ENCODE data around the gene ALOX5AP. TPM values are rescaled to one million over a fixed set of nuclear protein-coding genes. Genes with fewer than 3 reads are reported as not detected.

Gene ALOX5AP
- total and polyA plus RNA-seq, 5 donors, result 1.9 to 12.4 (median 7.9) TPM

DNA sequence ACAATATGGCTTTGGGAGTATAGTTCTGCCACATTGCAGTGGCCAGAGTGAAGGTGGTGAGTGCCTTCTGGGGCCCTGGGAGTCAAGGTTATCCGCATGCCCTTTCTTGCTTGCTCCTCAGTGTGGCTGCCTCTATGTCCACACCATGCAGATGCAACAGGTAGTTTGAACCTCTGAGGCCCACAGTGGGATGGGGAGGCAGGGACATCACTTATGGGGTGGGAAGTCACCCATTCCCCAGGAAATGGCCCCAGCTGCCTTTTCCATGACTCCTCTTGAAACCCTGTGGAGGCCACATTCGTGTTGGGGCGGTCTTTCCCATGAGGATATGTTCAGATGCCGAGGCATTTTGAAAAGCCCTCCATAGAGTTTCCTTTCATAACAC, 20.0 kb upstream of the ALOX5AP start:
- WGBS, result 80% methylated on average over 4 of the region's 4 CpGs
- ATAC-seq, result no peak

DNA sequence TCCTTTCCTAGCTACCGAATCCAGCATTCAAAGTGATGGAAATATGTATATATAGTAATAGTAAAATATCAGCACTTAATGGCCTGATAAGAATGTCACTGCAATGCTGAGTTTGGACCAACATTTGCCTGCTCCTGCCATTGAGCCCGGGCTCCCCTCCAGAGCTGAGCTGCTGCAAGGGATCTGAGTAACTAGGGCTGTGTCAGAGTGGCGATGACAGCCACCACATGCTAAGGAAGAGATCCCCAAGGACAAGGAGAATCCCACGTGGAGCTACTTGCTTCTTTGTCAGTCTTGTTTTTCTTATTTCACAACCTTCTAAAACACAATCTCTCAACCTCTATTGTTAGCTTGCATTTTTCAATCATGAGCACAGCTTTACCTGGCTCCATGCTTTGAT, 19.5 kb upstream of the ALOX5AP start:
- WGBS, result 44% methylated on average over 4 of the region's 4 CpGs
- no peak overlapping the region for H3K4me3 ChIP-seq (ENCODE audit: low read length)
- peaks cover 4% of the 10 kb centered on the region for H3K4me1 ChIP-seq (ENCODE audit: control insufficient read depth, insufficient read depth, low read length)
- H3K27me3 ChIP-seq (ENCODE audit: control insufficient read depth, insufficient read depth), result no peaks in the 10 kb centered on the region
- H3K9me3 ChIP-seq (ENCODE audit: control insufficient read depth, low read length), result no peaks in the 10 kb centered on the region
- DNase-seq, result peak; percentile 76 to 89 (median 86)
- intact Hi-C loops (cut with DNase I), result no loop called here
- no peak overlapping the region for H3K27ac ChIP-seq (ENCODE audit: low read length)
- peak; percentile 71 to 87 for ATAC-seq

More for the DNA sequence above, 20.0 kb upstream of the ALOX5AP start:
- H3K9me3 ChIP-seq (ENCODE audit: control insufficient read depth, low read length), result no peaks in the 10 kb centered on the region
- no peak for DNase-seq
- H3K27ac ChIP-seq (ENCODE audit: low read length), result no peak overlapping the region
- intact Hi-C loops (cut with DNase I), result no loop called here
- peaks cover 4% of the 10 kb centered on the region for H3K4me1 ChIP-seq (ENCODE audit: control insufficient read depth, insufficient read depth, low read length)
- H3K27me3 ChIP-seq (ENCODE audit: control insufficient read depth, insufficient read depth), result no peaks in the 10 kb centered on the region
- no peak overlapping the region for H3K4me3 ChIP-seq (ENCODE audit: low read length)

DNA sequence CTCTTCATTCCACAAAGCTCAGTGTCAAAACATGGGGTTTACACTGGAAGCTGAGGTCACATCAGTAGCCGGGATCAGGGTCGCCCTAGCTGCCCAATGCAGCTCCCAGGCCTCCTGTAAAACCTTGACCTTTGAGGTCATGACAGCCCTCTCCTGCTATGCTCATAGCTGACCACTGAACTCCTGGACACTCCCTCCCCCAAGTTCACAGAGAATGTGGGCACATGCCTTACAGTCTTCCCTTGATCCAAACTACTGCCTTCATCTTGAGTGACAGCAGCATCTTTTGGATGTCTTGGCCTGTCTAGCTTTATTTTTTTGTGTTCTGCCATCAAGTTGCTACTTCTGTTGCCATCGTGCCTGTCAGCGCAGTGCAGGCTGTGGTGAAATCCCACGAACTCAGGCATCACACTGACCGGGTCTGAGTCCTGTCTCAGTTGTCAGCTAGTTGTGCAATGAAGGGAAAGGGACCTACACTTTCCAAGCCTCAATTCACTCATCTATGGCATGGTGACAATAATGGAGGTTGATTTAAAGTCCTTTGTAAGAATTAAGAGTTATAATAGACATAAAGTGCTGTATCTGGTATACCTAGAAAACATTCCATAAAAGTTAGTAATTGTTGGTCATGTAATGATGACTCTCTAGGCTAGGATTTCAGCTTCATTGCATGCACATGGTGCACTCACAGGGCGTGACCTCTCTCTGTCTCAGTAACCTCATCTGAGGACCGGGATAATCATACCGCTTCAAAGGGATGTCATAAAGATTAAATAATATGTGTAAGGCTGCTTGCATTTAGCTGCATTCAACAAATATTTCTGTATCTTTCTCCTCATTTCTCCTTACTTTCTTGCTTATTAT, 16.4 kb upstream of the ALOX5AP start:
- H3K4me1 ChIP-seq (ENCODE audit: control insufficient read depth, insufficient read depth, low read length), result peaks cover 2% of the 10 kb centered on the region
- no peak for DNase-seq
- intact Hi-C loops (cut with DNase I), result no loop called here

GRCh38 chr13:30719525-30719914, 15.8 kb upstream of the ALOX5AP start:
- 72% methylated on average over 4 of the region's 4 CpGs for WGBS
- intact Hi-C loops (cut with DNase I), result no loop called here
- Histone ChIP-seq H3K9me3 (ENCODE audit: control insufficient read depth, low read length) (no peaks in the 10 kb centered on the region), H3K4me3 (ENCODE audit: low read length) (no peak overlapping the region), H3K27ac (ENCODE audit: low read length) (no peak overlapping the region), H3K27me3 (ENCODE audit: control insufficient read depth, insufficient read depth) (no peaks in the 10 kb centered on the region), H3K4me1 (ENCODE audit: control insufficient read depth, insufficient read depth, low read length) (peaks cover 2% of the 10 kb centered on the region)
- ATAC-seq, result no peak
- no peak for DNase-seq

More for the DNA sequence above, 16.4 kb upstream of the ALOX5AP start:
- ATAC-seq, result no peak
- Histone ChIP-seq H3K27me3 (ENCODE audit: control insufficient read depth, insufficient read depth) (no peaks in the 10 kb centered on the region), H3K9me3 (ENCODE audit: control insufficient read depth, low read length) (no peaks in the 10 kb centered on the region), H3K4me3 (ENCODE audit: low read length) (no peak overlapping the region), H3K27ac (ENCODE audit: low read length) (no peak overlapping the region)
- WGBS, result 89% methylated on average over 9 of the region's 9 CpGs

DNA sequence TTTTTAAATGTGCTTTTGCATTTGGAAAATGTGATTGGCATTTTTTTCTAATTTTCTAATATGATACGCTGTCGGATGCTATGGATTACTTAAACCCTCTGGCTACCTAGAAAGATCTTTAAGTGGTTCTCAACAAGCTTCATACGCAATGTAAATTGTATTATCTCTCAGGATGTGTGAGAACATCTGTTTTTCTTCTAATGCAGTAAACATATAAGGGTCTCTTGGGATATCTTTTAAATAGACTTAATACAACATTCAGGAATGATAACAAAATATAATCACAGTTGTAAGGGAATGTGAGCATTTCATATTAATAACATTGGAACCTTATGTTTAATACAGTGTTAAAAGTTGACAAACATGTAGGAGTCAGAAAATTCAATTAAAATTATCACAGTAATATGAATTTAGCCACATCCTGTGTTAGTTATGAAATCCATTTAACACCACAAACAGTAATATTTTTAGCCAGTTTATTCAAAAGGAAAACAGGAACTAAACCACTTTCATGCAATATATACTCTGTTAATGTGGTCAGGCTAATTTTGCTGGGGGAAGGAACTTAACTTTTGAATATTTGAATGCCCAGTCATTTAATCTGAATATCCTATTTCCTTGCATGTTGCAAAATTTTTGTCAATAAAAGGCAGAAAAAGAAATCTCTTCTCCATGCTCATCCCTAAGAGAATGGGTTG, 15.0 kb upstream of the ALOX5AP start:
- Histone ChIP-seq H3K4me1 (ENCODE audit: control insufficient read depth, insufficient read depth, low read length) (peaks cover 1% of the 10 kb centered on the region), H3K4me3 (ENCODE audit: low read length) (no peak overlapping the region), H3K27me3 (ENCODE audit: control insufficient read depth, insufficient read depth) (no peaks in the 10 kb centered on the region), H3K27ac (ENCODE audit: low read length) (no peak overlapping the region), H3K9me3 (ENCODE audit: control insufficient read depth, low read length) (no peaks in the 10 kb centered on the region)
- WGBS, result 59% methylated on average over 3 of the region's 3 CpGs
- ATAC-seq (no peak), DNase-seq (no peak)
- intact Hi-C loops (cut with DNase I), result no loop called here

DNA sequence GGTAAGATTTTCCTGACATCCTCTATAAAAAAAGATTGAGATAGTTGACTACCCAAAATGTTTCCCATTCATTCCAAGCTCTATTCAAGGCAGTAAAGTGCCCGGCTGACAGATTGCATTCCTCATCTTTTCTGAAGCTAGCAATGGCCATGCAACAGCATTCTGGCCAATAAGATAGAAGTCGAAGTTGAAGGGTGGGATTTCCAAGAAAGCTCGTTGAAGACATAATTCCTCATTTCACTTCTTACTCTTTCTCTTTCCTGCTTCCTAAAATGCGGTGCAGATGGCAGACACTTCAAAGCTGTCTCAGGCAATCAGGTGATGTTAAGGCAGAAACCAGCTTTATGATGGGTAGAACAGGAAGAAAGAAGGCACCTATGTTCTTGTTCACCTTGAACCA, 13.4 kb upstream of the ALOX5AP start:
- no peak overlapping the region for H3K27ac ChIP-seq (ENCODE audit: low read length)
- H3K4me1 ChIP-seq (ENCODE audit: control insufficient read depth, insufficient read depth, low read length), result no peaks in the 10 kb centered on the region
- no peaks in the 10 kb centered on the region for H3K27me3 ChIP-seq (ENCODE audit: control insufficient read depth, insufficient read depth)
- WGBS, result 78% methylated on average over 4 of the region's 4 CpGs
- intact Hi-C loops (cut with DNase I), result no loop called here
- ATAC-seq (no peak), DNase-seq (no peak)
- no peak overlapping the region for H3K4me3 ChIP-seq (ENCODE audit: low read length)
- no peaks in the 10 kb centered on the region for H3K9me3 ChIP-seq (ENCODE audit: control insufficient read depth, low read length)

- Histone ChIP-seq H3K9me3 (ENCODE audit: control insufficient read depth, low read length) (no peaks in the 10 kb centered on the region), H3K27ac (ENCODE audit: low read length) (no peak overlapping the region), H3K27me3 (ENCODE audit: control insufficient read depth, insufficient read depth) (no peaks in the 10 kb centered on the region), H3K4me3 (ENCODE audit: low read length) (no peak overlapping the region), H3K4me1 (ENCODE audit: control insufficient read depth, insufficient read depth, low read length) (no peaks in the 10 kb centered on the region)
- 95% methylated on average over 2 of the region's 2 CpGs for WGBS
- ATAC-seq, result no peak
- intact Hi-C loops (cut with DNase I), result no loop called here
- DNase-seq, result no peak
These were observed 13.0 kb upstream of the ALOX5AP start for GRCh38 chr13:30722361-30722760.

DNA sequence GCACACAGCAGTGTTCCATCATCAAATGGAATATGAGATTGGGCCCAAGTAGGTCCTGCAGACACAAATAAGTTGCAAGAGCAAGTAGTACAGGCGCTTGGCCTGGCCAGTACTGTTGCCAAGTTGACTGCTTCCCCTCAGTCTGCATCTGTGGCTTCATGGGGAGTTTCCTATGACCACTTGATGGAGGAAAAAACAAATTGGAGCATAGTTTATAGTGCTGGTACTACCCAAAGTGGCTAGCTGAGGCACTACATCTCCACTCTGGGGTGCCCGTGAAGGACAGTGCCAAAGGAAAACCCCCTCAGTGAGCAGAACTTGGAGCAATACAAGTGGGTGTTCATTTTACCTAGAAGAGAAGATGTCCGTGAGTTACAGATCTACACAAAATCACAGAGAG, 10.6 kb upstream of the ALOX5AP start:
- intact Hi-C loops (cut with DNase I), result no loop called here
- 94% methylated on average over 3 of the region's 3 CpGs for WGBS

GRCh38 chr13:30725326-30726085, 9.8 kb upstream of the ALOX5AP start:
- 89% methylated on average over 2 of the region's 2 CpGs for WGBS
- intact Hi-C loops (cut with DNase I), result no loop called here

More for the DNA sequence above, 10.6 kb upstream of the ALOX5AP start:
- DNase-seq (no peak), ATAC-seq (no peak)
- H3K27ac ChIP-seq (ENCODE audit: low read length), result no peak overlapping the region
- H3K27me3 ChIP-seq (ENCODE audit: control insufficient read depth, insufficient read depth), result no peaks in the 10 kb centered on the region
- H3K4me1 ChIP-seq (ENCODE audit: control insufficient read depth, insufficient read depth, low read length), result no peaks in the 10 kb centered on the region
- no peaks in the 10 kb centered on the region for H3K9me3 ChIP-seq (ENCODE audit: control insufficient read depth, low read length)
- H3K4me3 ChIP-seq (ENCODE audit: low read length), result no peak overlapping the region

GRCh38 chr13:30726192-30726591, 9.2 kb upstream of the ALOX5AP start:
- DNase-seq, result no peak
- no peak overlapping the region for H3K27ac ChIP-seq (ENCODE audit: low read length)
- H3K27me3 ChIP-seq (ENCODE audit: control insufficient read depth, insufficient read depth), result no peaks in the 10 kb centered on the region
- 98% methylated on average over 1 of the region's 1 CpG for WGBS
- intact Hi-C loops (cut with DNase I), result no loop called here
- H3K4me1 ChIP-seq (ENCODE audit: control insufficient read depth, insufficient read depth, low read length), result no peaks in the 10 kb centered on the region
- ATAC-seq, result no peak
- no peaks in the 10 kb centered on the region for H3K9me3 ChIP-seq (ENCODE audit: control insufficient read depth, low read length)
- no peak overlapping the region for H3K4me3 ChIP-seq (ENCODE audit: low read length)

More at GRCh38 chr13:30725326-30726085, 9.8 kb upstream of the ALOX5AP start:
- DNase-seq, result no peak
- no peak for ATAC-seq
- Histone ChIP-seq H3K27me3 (ENCODE audit: control insufficient read depth, insufficient read depth) (no peaks in the 10 kb centered on the region), H3K9me3 (ENCODE audit: control insufficient read depth, low read length) (no peaks in the 10 kb centered on the region), H3K4me3 (ENCODE audit: low read length) (no peak overlapping the region), H3K27ac (ENCODE audit: low read length) (no peak overlapping the region), H3K4me1 (ENCODE audit: control insufficient read depth, insufficient read depth, low read length) (no peaks in the 10 kb centered on the region)

Measured in right cardiac atrium (tissue), 5 donors.